Measurements from ENCODE around the gene CIDEB. TPM values are rescaled to one million over a fixed set of nuclear protein-coding genes. Genes with fewer than 3 reads are reported as not detected.

Gene CIDEB
- total RNA-seq, 4 donors from 2014 or later = 23.4 to 32.7 (median 31.7) TPM

DNA sequence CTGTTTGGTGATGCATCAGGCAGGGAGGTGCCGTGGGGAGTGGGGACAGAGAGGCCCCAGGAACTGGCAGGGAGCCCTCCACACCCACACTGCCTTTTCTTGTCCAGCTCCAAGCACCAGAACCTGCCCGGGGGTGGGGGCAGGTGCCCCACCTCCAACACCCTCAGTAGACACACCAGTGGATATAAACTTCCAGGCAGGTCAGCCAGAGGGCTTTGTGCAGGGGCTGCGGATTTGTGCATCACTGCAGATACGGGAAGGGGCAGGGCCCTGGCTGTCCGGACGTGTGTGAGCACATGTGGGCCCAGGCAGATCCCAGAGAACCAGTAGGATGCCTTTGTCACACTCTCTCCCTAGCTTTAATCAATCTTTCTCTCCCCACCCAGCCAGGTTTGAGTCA, 43.5 kb downstream of the CIDEB start:
- H3K36me3 ChIP-seq = peaks cover 42% of the 10 kb centered on the region
- peak in 1 of 2 donors; percentile 66 for DNase-seq (ENCODE audit: low spot score in 2 of 2)
- 41% methylated on average over 4 of the region's 6 CpGs for WGBS
- H3K27me3 ChIP-seq = no peaks in the 10 kb centered on the region
- H3K9me3 ChIP-seq = no peaks in the 10 kb centered on the region
- no peak overlapping the region for H3K4me3 ChIP-seq
- TF ChIP-seq POLR2A (IDR thresholded peaks at IDR 0.05) (no peak), EP300 (IDR thresholded peaks at IDR 0.05) (no peak), POLR2AphosphoS5 (IDR thresholded peaks at IDR 0.05) (no peak)
- TF ChIP-seq, protein P1, sequence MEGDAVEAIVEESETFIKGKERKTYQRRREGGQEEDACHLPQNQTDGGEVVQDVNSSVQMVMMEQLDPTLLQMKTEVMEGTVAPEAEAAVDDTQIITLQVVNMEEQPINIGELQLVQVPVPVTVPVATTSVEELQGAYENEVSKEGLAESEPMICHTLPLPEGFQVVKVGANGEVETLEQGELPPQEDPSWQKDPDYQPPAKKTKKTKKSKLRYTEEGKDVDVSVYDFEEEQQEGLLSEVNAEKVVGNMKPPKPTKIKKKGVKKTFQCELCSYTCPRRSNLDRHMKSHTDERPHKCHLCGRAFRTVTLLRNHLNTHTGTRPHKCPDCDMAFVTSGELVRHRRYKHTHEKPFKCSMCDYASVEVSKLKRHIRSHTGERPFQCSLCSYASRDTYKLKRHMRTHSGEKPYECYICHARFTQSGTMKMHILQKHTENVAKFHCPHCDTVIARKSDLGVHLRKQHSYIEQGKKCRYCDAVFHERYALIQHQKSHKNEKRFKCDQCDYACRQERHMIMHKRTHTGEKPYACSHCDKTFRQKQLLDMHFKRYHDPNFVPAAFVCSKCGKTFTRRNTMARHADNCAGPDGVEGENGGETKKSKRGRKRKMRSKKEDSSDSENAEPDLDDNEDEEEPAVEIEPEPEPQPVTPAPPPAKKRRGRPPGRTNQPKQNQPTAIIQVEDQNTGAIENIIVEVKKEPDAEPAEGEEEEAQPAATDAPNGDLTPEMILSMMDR (IDR thresholded peaks at IDR 0.05) = no peak
- peaks cover 27% of the 10 kb centered on the region for H3K4me1 ChIP-seq
- peak overlapping the region; percentile 43 for H3K27ac ChIP-seq

DNA sequence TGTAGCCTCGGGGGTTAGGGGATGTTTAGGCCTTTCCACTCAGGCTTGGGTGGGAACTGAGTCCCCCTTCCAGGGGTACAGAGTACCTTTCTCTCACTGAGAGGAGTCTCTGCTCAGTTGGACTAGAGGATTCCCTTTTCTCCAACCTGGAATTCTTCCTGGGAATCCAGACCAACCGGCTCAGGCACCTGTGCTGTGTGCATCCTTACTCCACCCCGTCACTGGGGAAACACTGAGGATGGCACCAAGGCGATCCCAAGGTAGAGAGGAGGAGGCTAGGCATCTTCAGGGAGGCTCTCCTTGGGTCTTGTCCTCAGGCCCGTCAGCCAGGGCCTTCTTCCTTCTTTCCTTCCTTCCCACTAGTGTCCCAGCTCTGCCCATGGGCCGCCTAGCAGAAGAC, 43.9 kb downstream of the CIDEB start:
- DNase-seq (ENCODE audit: low spot score in 2 of 2) = no peak
- H3K27me3 ChIP-seq = no peaks in the 10 kb centered on the region
- H3K9me3 ChIP-seq = no peaks in the 10 kb centered on the region
- H3K4me1 ChIP-seq = peaks cover 31% of the 10 kb centered on the region
- peak overlapping the region; percentile 43 for H3K27ac ChIP-seq
- 60% methylated on average over 6 of the region's 6 CpGs for WGBS
- TF ChIP-seq EP300 (IDR thresholded peaks at IDR 0.05) = no peak
- TF ChIP-seq POLR2A (IDR thresholded peaks at IDR 0.05) = no peak
- TF ChIP-seq, protein P1 (IDR thresholded peaks at IDR 0.05) = no peak
- no peak for TF ChIP-seq POLR2AphosphoS5 (IDR thresholded peaks at IDR 0.05)
- no peak overlapping the region for H3K4me3 ChIP-seq
- peaks cover 38% of the 10 kb centered on the region for H3K36me3 ChIP-seq

DNA sequence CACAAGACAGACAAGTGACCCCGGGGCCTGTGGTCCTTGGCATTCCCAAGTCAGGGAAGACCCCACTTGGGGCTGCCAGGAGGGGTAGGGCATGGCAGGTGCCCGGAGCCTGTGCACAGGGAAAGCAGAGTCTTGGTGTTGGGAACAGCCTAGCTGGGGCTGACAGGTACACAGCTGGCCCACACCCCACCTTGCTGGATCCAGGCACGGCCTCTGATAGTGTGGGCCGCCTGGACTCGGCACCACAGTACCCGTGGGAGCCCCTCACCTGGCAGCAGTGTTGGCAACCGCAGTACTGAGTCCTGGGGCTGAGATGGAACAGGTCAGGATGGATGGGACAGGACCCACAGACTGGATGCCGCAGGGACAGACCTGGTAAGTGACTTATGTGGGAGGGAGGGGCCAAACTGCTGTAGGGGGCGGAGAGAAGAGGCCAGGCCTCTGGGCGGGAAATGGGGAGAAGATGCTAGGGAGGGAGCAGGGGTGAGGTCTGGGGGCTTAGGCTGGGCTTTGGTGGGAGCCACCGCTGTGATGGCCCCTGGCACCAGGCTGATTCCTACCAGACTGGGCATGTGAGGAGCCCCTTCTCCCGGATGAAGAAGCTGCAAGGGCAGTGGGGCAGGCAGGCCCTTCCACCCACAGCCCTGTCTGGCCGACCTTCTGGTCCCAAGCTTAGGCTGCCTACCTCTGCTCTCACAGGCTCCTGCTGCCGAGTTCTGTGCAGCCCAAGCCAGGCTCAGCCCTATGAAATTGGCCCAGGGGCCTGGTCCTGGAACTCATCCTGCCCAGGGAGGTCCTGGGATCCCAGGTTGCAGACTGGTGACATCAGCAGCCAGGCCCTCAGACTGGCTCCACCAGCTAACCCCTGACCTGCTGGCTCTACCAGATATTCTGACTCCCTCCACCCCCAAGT, 44.7 kb downstream of the CIDEB start, which contains the start of gene TGM1:
Gene TGM1 (minus strand): TSS at position 357 of the 913 bp plus-strand sequence. CDS start 825 bp downstream, outside the sequence.
- 83% methylated on average over 12 of the region's 14 CpGs for WGBS
- Histone ChIP-seq H3K4me1 (peaks cover 33% of the 10 kb centered on the region), H3K27me3 (no peaks in the 10 kb centered on the region), H3K27ac (peak within 1 kb of the TSS; percentile 43), H3K4me3 (no peak within 1 kb of the TSS), H3K36me3 (peaks cover 32% of the 10 kb centered on the region), H3K9me3 (no peaks in the 10 kb centered on the region)
- no peak for DNase-seq (ENCODE audit: low spot score in 2 of 2)
- TF ChIP-seq EP300 (IDR thresholded peaks at IDR 0.05) (no peak), POLR2AphosphoS5 (IDR thresholded peaks at IDR 0.05) (no peak), POLR2A (IDR thresholded peaks at IDR 0.05) (no peak)
- TF ChIP-seq, protein P1 (IDR thresholded peaks at IDR 0.05) = no peak

DNA sequence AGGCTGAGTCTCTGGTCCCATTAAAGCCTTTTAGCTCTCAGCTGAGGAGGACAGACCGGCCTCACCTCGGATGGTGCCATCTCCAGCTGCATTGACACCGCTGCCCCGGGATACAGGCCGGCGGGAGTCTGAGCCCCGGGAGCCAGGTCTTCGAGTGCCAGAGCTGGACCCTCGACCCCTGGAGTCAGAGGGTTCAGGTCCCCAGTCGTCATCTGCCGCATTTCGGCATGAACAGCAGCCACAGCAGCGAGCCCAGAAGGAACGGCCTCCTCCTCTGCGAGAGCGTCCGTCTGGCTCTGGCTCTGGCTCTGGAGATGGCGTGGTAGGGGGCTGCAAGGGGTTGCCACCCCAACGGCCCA, 45.8 kb downstream of the CIDEB start:
- H3K36me3 ChIP-seq = peaks cover 22% of the 10 kb centered on the region
- WGBS = no CpG with 5 or more reads among the region's 19 CpGs
- H3K9me3 ChIP-seq = no peaks in the 10 kb centered on the region
- H3K4me3 ChIP-seq = no peak overlapping the region
- H3K27me3 ChIP-seq = no peaks in the 10 kb centered on the region
- no peak for DNase-seq (ENCODE audit: low spot score in 2 of 2)
- TF ChIP-seq POLR2AphosphoS5 (IDR thresholded peaks at IDR 0.05) = no peak
- TF ChIP-seq, protein P1 (IDR thresholded peaks at IDR 0.05) = no peak
- TF ChIP-seq POLR2A (IDR thresholded peaks at IDR 0.05) = no peak
- TF ChIP-seq EP300 (IDR thresholded peaks at IDR 0.05) = no peak
- peaks cover 33% of the 10 kb centered on the region for H3K4me1 ChIP-seq
- H3K27ac ChIP-seq = no peak overlapping the region

DNA sequence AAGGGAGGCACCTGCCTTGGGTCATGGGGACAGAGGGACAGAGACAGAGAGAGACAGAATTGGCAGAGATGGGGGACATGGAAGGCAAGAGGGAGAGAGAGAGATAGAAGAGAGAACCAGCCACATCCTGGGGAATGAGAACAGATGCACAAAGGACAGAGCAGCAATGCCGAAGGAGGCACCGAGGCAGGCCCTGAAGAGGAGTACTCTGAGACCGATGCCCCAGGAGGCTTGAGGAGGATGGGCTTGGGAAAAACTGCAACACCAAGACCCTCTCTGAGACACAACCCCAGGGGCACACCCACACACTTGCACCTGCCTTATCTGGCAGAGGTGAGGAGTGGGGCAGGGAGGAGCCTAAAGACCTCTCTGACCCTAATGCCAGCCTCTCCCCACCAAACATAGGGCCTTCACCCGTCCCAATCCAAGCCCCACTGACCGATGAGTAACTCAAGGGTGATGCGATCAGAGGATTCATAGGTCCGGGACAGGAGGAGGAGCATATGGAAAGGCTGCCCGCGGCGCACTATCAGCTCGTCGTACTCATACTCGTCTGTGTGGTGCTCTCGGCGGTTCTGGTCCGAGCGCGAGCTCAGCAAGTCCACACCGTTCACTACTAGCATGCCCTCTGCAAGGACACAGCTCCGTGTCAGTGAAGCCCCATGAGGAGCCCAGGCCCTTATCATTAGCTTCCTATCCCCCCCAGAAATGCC, 46.4 kb downstream of the CIDEB start:
- 91% methylated on average over 15 of the region's 20 CpGs for WGBS
- Histone ChIP-seq H3K9me3 (no peaks in the 10 kb centered on the region), H3K27ac (peak overlapping the region; percentile 24), H3K4me3 (no peak overlapping the region), H3K27me3 (no peaks in the 10 kb centered on the region), H3K36me3 (peaks cover 17% of the 10 kb centered on the region), H3K4me1 (peaks cover 33% of the 10 kb centered on the region)
- TF ChIP-seq, protein P1 (IDR thresholded peaks at IDR 0.05) = no peak
- TF ChIP-seq EP300 (IDR thresholded peaks at IDR 0.05) (no peak), POLR2A (IDR thresholded peaks at IDR 0.05) (no peak), POLR2AphosphoS5 (IDR thresholded peaks at IDR 0.05) (no peak)
- DNase-seq (ENCODE audit: low spot score in 2 of 2) = no peak
